Common myeloid progenitor, CD34-positive (primary cell): Measurements from ENCODE around the gene AUNIP.

Source experiments
- CTCF ChIA-PET: fragments of 350-600 bp; sonication (Branson Sonifier 250); formaldehyde crosslinking; loops from one replicate; lab custom pipeline; 2021; ENCODE audit warnings: antibody characterized with exemption; lab: Charles Lee
- POLR2A ChIA-PET: fragments of 350-600 bp; sonication (Branson Sonifier 250); formaldehyde crosslinking; loops from one replicate; lab custom pipeline; 2021; ENCODE audit warnings: antibody characterized with exemption; lab: Charles Lee
- DNase-seq, 3 donors: peaks; one replicate each; pipeline versions ENCODE4 v3.0.0 to v3.0.0-alpha.2; 2013
- H3K27ac ChIP-seq, 2 experiments: 1 replicate in 1 of 2; 2 replicates in 1 of 2; pipeline ENCODE4 v1.7.0; 2013; ENCODE audit warnings: inconsistent platforms in 2 of 2, low read length in 2 of 2, mild to moderate bottlenecking in 2 of 2, low read depth in 1 of 2, moderate library complexity in 1 of 2; ENCODE audit not compliant: severe bottlenecking in 2 of 2, insufficient read depth in 1 of 2, poor library complexity in 1 of 2
- H3K27me3 ChIP-seq, 5 experiments: replicated peaks in 2 of 5; 1 replicate in 3 of 5; 2 replicates in 2 of 5; pipeline versions ENCODE4 v1.6.1 to v1.7.0; 2013; ENCODE audit warnings: low read length in 4 of 5, mild to moderate bottlenecking in 2 of 5, moderate library complexity in 2 of 5, inconsistent platforms in 1 of 5; ENCODE audit not compliant: insufficient read depth in 5 of 5, control insufficient read depth in 4 of 5
- H3K36me3 ChIP-seq, 4 experiments: 1 replicate in 2 of 4; 2 replicates in 2 of 4; pipeline versions ENCODE4 v1.6.1 to v1.7.0; 2013; ENCODE audit warnings: low read length in 3 of 4, control low read depth in 1 of 4, mild to moderate bottlenecking in 1 of 4; ENCODE audit not compliant: control insufficient read depth in 4 of 4, insufficient read depth in 4 of 4
- H3K4me1 ChIP-seq, 4 experiments: 1 replicate in 3 of 4; 2 replicates in 1 of 4; pipeline versions ENCODE4 v1.6.1 to v1.7.1; 2013; ENCODE audit warnings: low read length in 3 of 4, mild to moderate bottlenecking in 3 of 4, control low read depth in 1 of 4, inconsistent platforms in 1 of 4, moderate library complexity in 1 of 4; ENCODE audit not compliant: control insufficient read depth in 4 of 4, insufficient read depth in 4 of 4; ENCODE audit errors: control extremely low read depth in 1 of 4
- H3K4me3 ChIP-seq, 7 experiments: 1 replicate in 4 of 7; 2 replicates in 3 of 7; pipeline versions ENCODE4 v1.5.1 to v1.7.0; 2013; ENCODE audit warnings: mild to moderate bottlenecking in 7 of 7, low read length in 6 of 7, moderate library complexity in 6 of 7, inconsistent platforms in 2 of 7, low read depth in 2 of 7, control low read depth in 1 of 7; ENCODE audit not compliant: insufficient read depth in 4 of 7, control insufficient read depth in 1 of 7; ENCODE audit errors: extremely low read depth in 1 of 7
- H3K9me3 ChIP-seq, 5 experiments: 1 replicate in 4 of 5; 2 replicates in 1 of 5; pipeline versions ENCODE4 v1.6.1 to v1.7.1; 2013; ENCODE audit warnings: low read length in 4 of 5, mild to moderate bottlenecking in 2 of 5, inconsistent platforms in 1 of 5, low read depth in 1 of 5, moderate library complexity in 1 of 5; ENCODE audit not compliant: control insufficient read depth in 4 of 5, insufficient read depth in 2 of 5; ENCODE audit errors: control extremely low read depth in 1 of 5
- WGBS: methylation state at CpG from one replicate; pipeline ENCODE4 v1.1.5; 2013; ENCODE audit not compliant: insufficient coverage; 5-methylcytosine and 5-hydroxymethylcytosine counted together

Gene AUNIP

DNA sequence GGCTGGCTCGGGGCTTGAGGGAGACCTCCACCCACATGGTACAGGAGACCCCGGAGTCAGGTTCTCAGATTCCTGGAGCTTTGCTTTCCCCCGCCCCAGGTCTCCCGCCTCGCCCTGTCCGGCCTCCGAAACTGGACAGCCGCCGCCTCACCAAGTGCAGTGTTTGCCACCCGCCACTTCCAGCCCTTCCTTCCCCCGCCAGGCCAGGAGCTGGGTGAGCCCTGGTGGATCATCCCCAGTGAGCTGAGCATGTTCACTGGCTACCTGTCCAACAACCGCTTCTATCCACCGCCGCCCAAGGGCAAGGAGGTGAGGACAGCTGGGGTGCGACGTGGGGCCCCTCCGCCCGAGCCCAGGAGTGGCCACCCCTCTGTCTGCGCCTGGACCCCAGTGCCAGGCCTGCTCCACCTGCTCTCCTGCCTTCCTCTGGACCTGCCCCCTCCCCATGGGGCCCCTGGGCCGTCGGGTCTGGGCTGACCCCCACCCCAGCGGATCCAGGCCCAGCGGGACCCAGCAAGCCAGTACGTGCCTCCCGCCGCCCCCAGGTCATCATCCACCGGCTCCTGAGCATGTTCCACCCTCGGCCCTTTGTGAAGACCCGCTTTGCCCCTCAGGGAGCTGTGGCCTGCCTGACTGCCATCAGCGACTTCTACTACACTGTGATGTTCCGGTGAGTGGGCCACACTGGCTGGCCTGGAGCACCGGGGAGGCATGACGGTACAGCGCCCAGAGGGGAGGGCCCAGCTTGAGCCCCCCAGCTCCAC, 50.6 kb downstream of the AUNIP start:
- Histone ChIP-seq H3K27ac (no peak overlapping the region), H3K4me1 (peaks cover 0 to 24% (median 13%) of the 10 kb centered on the region in 4 experiments), H3K4me3 (no peak overlapping the region), H3K36me3 (peaks cover 4 to 53% (median 26%) of the 10 kb centered on the region in 4 experiments), H3K9me3 (no peaks in the 10 kb centered on the region), H3K27me3 (no peaks in the 10 kb centered on the region)
- DNase-seq, result no peak
- 95% methylated on average over 34 of the region's 34 CpGs for WGBS
- CTCF ChIA-PET, result interaction anchor here (1.0 to 6.9 kb wide), 12 partner anchors 7 to 305 kb away, joined by 3 to 69 read pairs (median 4); no protein-coding TSS in a partner anchor
- POLR2A ChIA-PET, result interaction anchor here (1.0 kb wide), 1 partner anchor 11 kb away, joined by 4 read pairs; the partner anchor contains the start of gene MTFR1L

- no peak overlapping the region for H3K4me3 ChIP-seq
- H3K9me3 ChIP-seq, result no peaks in the 10 kb centered on the region
- peaks cover 0 to 28% (median 15%) of the 10 kb centered on the region in 4 experiments for H3K4me1 ChIP-seq
- POLR2A ChIA-PET, result no interaction called here
- DNase-seq, result no peak
- H3K36me3 ChIP-seq, result peaks cover 4 to 48% (median 22%) of the 10 kb centered on the region in 4 experiments
- no peaks in the 10 kb centered on the region for H3K27me3 ChIP-seq
- CTCF ChIA-PET, result interaction anchor here (1.0 to 6.9 kb wide), 5 partner anchors 110 to 304 kb away, joined by 3 to 69 read pairs (median 3); no protein-coding TSS in a partner anchor
- no peak overlapping the region for H3K27ac ChIP-seq
- WGBS, result 95% methylated on average over 14 of the region's 20 CpGs
These were observed 51.5 kb downstream of the AUNIP start for GRCh38 chr1:25807480-25808390.

DNA sequence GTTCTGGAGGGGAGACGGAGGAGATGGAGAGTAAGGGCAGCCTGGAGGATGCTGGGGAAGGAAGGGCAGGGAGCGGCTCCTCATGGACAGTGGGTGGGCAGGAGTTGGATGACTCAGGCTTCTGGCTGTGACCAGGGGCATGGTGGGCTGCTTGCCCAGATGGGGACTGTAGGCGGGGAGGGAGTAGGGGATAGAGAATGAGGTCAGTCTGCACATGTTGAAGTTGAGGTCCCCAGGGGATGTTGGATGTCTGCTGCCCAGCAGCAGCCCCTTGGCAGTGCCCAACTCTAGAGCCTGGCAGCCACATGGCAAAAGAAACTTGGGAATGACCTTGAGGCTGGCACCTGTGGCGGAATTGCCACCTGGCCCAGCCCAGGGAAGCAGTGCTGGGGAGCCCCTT, 52.8 kb downstream of the AUNIP start:
- CTCF ChIA-PET, result interaction anchor here (1.3 kb wide), 1 partner anchor 302 kb away, joined by 3 read pairs; no protein-coding TSS in a partner anchor
- DNase-seq, result no peak
- peaks cover 0 to 28% (median 15%) of the 10 kb centered on the region in 4 experiments for H3K4me1 ChIP-seq
- peaks cover 4 to 43% (median 20%) of the 10 kb centered on the region in 4 experiments for H3K36me3 ChIP-seq
- WGBS, result 95% methylated on average over 3 of the region's 4 CpGs
- no peaks in the 10 kb centered on the region for H3K27me3 ChIP-seq
- POLR2A ChIA-PET, result no interaction called here
- H3K9me3 ChIP-seq, result no peaks in the 10 kb centered on the region
- no peak overlapping the region for H3K4me3 ChIP-seq
- H3K27ac ChIP-seq, result no peak overlapping the region

DNA sequence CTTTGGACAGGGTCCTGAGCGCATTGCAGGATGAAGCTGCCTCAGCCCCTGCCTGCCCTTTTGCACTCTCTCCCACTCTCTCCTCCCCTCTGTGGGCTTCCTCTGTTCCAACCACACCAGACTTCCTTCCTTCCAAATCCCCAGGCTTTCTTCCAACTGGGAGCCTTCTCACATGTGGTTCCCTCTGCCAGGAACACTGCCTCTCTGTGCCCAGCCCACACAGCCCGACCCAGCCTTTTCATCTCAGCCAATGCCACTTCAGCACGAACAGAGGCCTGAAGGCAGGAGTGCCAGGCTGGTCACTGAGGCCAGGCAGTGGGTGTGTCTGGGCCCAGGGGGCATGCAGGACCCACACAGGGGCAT, 53.4 kb downstream of the AUNIP start:
- H3K4me1 ChIP-seq, result peaks cover 0 to 33% (median 16%) of the 10 kb centered on the region in 4 experiments
- POLR2A ChIA-PET, result no interaction called here

GRCh38 chr1:25804964-25805862, 54.0 kb downstream of the AUNIP start:
- ChIA-PET POLR2A (no interaction called here), CTCF (no interaction called here)
- Histone ChIP-seq H3K27me3 (no peaks in the 10 kb centered on the region), H3K36me3 (peaks cover 4 to 40% (median 19%) of the 10 kb centered on the region in 4 experiments), H3K27ac (no peak overlapping the region), H3K4me3 (no peak overlapping the region), H3K4me1 (peaks cover 0 to 33% (median 19%) of the 10 kb centered on the region in 4 experiments), H3K9me3 (no peaks in the 10 kb centered on the region)
- DNase-seq, result no peak
- WGBS, result 93% methylated on average over 11 of the region's 15 CpGs

More for the DNA sequence above, 53.4 kb downstream of the AUNIP start:
- Histone ChIP-seq H3K36me3 (peaks cover 4 to 43% (median 20%) of the 10 kb centered on the region in 4 experiments), H3K27me3 (no peaks in the 10 kb centered on the region), H3K9me3 (no peaks in the 10 kb centered on the region), H3K4me3 (no peak overlapping the region), H3K27ac (no peak overlapping the region)
- 80% methylated on average over 2 of the region's 3 CpGs for WGBS
- CTCF ChIA-PET, result no interaction called here
- DNase-seq, result no peak

DNA sequence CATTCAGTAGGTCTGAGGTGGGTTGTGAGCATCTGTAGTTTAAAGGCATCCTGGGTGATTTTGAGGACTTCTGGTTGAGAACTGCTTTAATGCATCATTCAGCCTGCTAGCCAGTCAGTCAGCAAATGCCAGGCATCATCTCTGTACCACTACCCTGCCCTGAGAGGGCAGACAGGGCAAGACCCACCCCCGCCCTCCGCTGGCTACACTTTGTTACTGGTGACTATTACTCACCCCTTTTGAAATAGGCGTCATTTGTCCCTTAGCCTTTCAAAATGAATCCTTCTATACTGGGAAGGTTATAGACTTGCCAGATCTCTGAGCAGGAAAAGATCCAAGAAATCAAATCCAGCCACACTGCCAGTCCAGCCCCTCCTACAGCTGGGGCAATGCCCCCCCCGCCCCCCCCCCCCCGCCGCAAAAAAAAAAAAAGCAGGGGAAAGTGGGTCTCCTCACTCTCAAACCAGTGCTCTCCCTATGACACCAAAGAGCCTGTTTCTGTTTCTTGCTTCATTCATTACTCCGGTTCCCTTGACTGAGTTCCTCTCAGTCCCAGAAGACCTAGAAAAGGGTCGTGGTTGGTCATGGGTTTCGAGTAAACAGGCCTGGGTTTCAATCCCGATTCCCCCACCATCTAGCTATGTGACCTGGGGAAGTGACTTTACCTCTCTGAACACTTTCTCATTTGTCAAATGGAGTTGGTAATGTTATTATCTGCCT, 54.9 kb downstream of the AUNIP start:
- no peak overlapping the region for H3K4me3 ChIP-seq
- no peak for DNase-seq
- H3K9me3 ChIP-seq, result no peaks in the 10 kb centered on the region
- POLR2A ChIA-PET, result no interaction called here
- 96% methylated on average over 4 of the region's 10 CpGs for WGBS
- no peaks in the 10 kb centered on the region for H3K27me3 ChIP-seq
- CTCF ChIA-PET, result interaction anchor here (2.1 kb wide), 1 partner anchor 300 kb away, joined by 4 read pairs; no protein-coding TSS in a partner anchor
- peaks cover 0 to 30% (median 18%) of the 10 kb centered on the region in 4 experiments for H3K4me1 ChIP-seq
- peaks cover 4 to 35% (median 19%) of the 10 kb centered on the region in 4 experiments for H3K36me3 ChIP-seq
- no peak overlapping the region for H3K27ac ChIP-seq
